GM12892 (cell line): ENCODE data around the gene ATP6V0B.

Source experiments
- POLR2A ChIP-seq: IDR thresholded peaks from 2 replicates; pipeline ENCODE4 v1.6.1; 2011; ENCODE audit warnings: low read depth, low read length, control low read depth
- POLR2AphosphoS5 ChIP-seq: IDR thresholded peaks from 2 replicates; pipeline ENCODE4 v1.6.1; 2011; ENCODE audit warnings: low read depth, low read length, control low read depth

GRCh38 chr1:43995984-43996732 is 21.4 kb downstream of the ATP6V0B start:
- TF ChIP-seq POLR2A (no peak), POLR2AphosphoS5 (no peak)
